SK-N-SH (cell line): Measurements from ENCODE around the gene CCNO. TPM values are rescaled to one million over a fixed set of nuclear protein-coding genes. Genes with fewer than 3 reads are reported as not detected.
A peak's percentile ranks its signal among the peaks of the same experiment; 100 is the strongest.

Experiments used
- CTCF ChIA-PET: fragments of 300-600, 350-600 bp; formaldehyde crosslinking; extraction: SDS; loops from one replicate; lab custom pipeline; 2021; lab: Yijun Ruan, JAX
- POLR2A ChIA-PET: fragments of 350-600 bp; sonication (Branson Sonifier 250); formaldehyde crosslinking; extraction: SDS; loops from one replicate; lab custom pipeline; 2020; ENCODE audit warnings: antibody characterized with exemption, inconsistent platforms; lab: Yijun Ruan, JAX
- DNase-seq: peaks from one replicate; pipeline ENCODE4 v3.0.0; 2012
- H2AFZ ChIP-seq: fragments of 200-600 bp; sonication (generic); 2 replicates; pipeline ENCODE4 v1.8.1; 2016; ENCODE audit warnings: antibody characterized with exemption, mild to moderate bottlenecking, low read depth
- H3F3A ChIP-seq: fragments of 200-600 bp; sonication (generic); replicated peaks from 2 replicates; pipeline ENCODE3; 2016; ENCODE audit warnings: antibody characterized with exemption, mild to moderate bottlenecking; ENCODE audit not compliant: insufficient read depth
- H3K27ac ChIP-seq, 2 experiments: fragments of 200-500 bp in 1 of 2; fragments of 200-600 bp in 1 of 2; sonication (Bioruptor generic) in 1 of 2; sonication (generic), shearing (Covaris generic) in 1 of 2; 2 replicates each; pipeline versions ENCODE4 v1.5.1 to v1.6.1; 2014 to 2016; ENCODE audit warnings: low read depth in 2 of 2, inconsistent platforms in 1 of 2, low read length in 1 of 2, mild to moderate bottlenecking in 1 of 2, mixed read lengths in 1 of 2
- H3K27me3 ChIP-seq: fragments of 200-600 bp; sonication (generic), shearing (Covaris generic); 2 replicates; pipeline ENCODE4 v1.6.1; 2016; ENCODE audit warnings: mixed run types; ENCODE audit not compliant: insufficient read depth
- H3K36me3 ChIP-seq, 2 experiments: fragments of 200-500 bp in 1 of 2; fragments of 200-600 bp in 1 of 2; sonication (Bioruptor generic) in 1 of 2; sonication (generic) in 1 of 2; replicated peaks in 1 of 2; 2 replicates each; pipeline versions ENCODE3 to v1.5.1; 2014 to 2016; ENCODE audit warnings: low read length in 1 of 2, mild to moderate bottlenecking in 1 of 2; ENCODE audit not compliant: insufficient read depth in 2 of 2, control insufficient read depth in 1 of 2
- H3K4me1 ChIP-seq, 2 experiments: fragments of 200-500 bp in 1 of 2; fragments of 200-600 bp in 1 of 2; sonication (Bioruptor generic) in 1 of 2; sonication (generic), shearing (Covaris generic) in 1 of 2; 2 replicates each; pipeline versions ENCODE4 v1.5.1 to v1.6.1; 2014 to 2016; ENCODE audit warnings: low read depth in 1 of 2, low read length in 1 of 2, mixed run types in 1 of 2; ENCODE audit not compliant: insufficient read depth in 2 of 2, control insufficient read depth in 1 of 2
- H3K4me2 ChIP-seq: fragments of 200-600 bp; sonication (generic), shearing (Covaris generic); 2 replicates; pipeline ENCODE4 v1.6.1; 2017; ENCODE audit warnings: mixed run types
- H3K4me3 ChIP-seq, 2 experiments: fragments of 200-500 bp in 1 of 2; fragments of 200-600 bp in 1 of 2; sonication (Bioruptor generic) in 1 of 2; sonication (generic), shearing (Covaris generic) in 1 of 2; 2 replicates each; pipeline versions ENCODE4 v1.5.1 to v1.8.1; 2014 to 2016; ENCODE audit warnings: low read depth in 2 of 2, inconsistent platforms in 1 of 2, low read length in 1 of 2, mild to moderate bottlenecking in 1 of 2, mixed read lengths in 1 of 2, moderate library complexity in 1 of 2
- H3K79me2 ChIP-seq: fragments of 200-600 bp; sonication (generic); 2 replicates; pipeline ENCODE4 v1.8.1; 2017; ENCODE audit warnings: mild to moderate bottlenecking; ENCODE audit not compliant: insufficient read depth
- H3K9ac ChIP-seq: fragments of 200-600 bp; sonication (generic); 2 replicates; pipeline ENCODE4 v1.6.1; 2017; ENCODE audit warnings: mixed run types
- H3K9me2 ChIP-seq: fragments of 200-600 bp; sonication (generic); 2 replicates; pipeline ENCODE4 v1.6.1; 2017; ENCODE audit warnings: mixed run types
- H3K9me3 ChIP-seq: fragments of 200-600 bp; sonication (generic); 2 replicates; pipeline ENCODE4 v1.6.1; 2017; ENCODE audit warnings: mixed run types, mild to moderate bottlenecking, moderate library complexity
- H4K20me1 ChIP-seq: fragments of 200-600 bp; sonication (generic); 2 replicates; pipeline ENCODE4 v1.6.1; 2017; ENCODE audit warnings: mild to moderate bottlenecking, mixed run types; ENCODE audit not compliant: insufficient read depth
- FOXM1 ChIP-seq: IDR thresholded peaks from 2 replicates; pipeline ENCODE4 v1.4.0; 2012; ENCODE audit warnings: low read depth, mild to moderate bottlenecking
- IRF3 ChIP-seq: fragments of 150-350 bp; IDR thresholded peaks from 2 replicates; pipeline ENCODE4 v1.6.1; 2016; ENCODE audit warnings: mild to moderate bottlenecking, low read depth, low read length
- RAD21 ChIP-seq: IDR thresholded peaks from 2 replicates; pipeline ENCODE4 v1.6.1; 2012; ENCODE audit warnings: mild to moderate bottlenecking, low read length
- SMC3 ChIP-seq: IDR thresholded peaks from 2 replicates; pipeline ENCODE4 v1.6.1; 2012; ENCODE audit warnings: low read depth, low read length, improper control_type of control experiment
- WGBS: methylation state at CpG from one replicate; pipeline ENCODE4 v1.1.6; 2017; ENCODE audit warnings: low lambda C conversion rate; 5-methylcytosine and 5-hydroxymethylcytosine counted together
- polyA plus RNA-seq, 3 experiments: library from polyadenylated mRNA; depleted of rRNA; stranded (reverse); fragments of >200 nt; gene quantifications; 2 replicates each; pipeline ENCODE4 v1.2.3, GENCODE V29; 2012
- TF ChIP-seq, protein P1 (sequence below): fragments of 200-600 bp; sonication (generic); IDR thresholded peaks from 2 replicates; pipeline ENCODE4 v1.6.1; 2017; ENCODE audit warnings: antibody characterized with exemption, mild to moderate bottlenecking, moderate library complexity

The CCNO gene
- polyA plus RNA-seq, 1 of the 3 experiments (the other 2 are of a cell fraction), result not detected

GRCh38 chr5:55226934-55227663 is 6.3 kb downstream of the CCNO start, which contains the start of gene MCIDAS:
Gene MCIDAS, minus strand, starts transcription at chr5:55227315. Its CDS starts 177 bp downstream, at chr5:55227138.
- peak within 1 kb of the TSS; percentile 68 for H3K4me2 ChIP-seq
- peaks cover 0 to 13% of the 10 kb centered on the region in 2 experiments; a peak in 1 of 4 replicates for H3K4me1 ChIP-seq
- no peaks in the 10 kb centered on the region for H3K79me2 ChIP-seq
- TF ChIP-seq, protein P1, sequence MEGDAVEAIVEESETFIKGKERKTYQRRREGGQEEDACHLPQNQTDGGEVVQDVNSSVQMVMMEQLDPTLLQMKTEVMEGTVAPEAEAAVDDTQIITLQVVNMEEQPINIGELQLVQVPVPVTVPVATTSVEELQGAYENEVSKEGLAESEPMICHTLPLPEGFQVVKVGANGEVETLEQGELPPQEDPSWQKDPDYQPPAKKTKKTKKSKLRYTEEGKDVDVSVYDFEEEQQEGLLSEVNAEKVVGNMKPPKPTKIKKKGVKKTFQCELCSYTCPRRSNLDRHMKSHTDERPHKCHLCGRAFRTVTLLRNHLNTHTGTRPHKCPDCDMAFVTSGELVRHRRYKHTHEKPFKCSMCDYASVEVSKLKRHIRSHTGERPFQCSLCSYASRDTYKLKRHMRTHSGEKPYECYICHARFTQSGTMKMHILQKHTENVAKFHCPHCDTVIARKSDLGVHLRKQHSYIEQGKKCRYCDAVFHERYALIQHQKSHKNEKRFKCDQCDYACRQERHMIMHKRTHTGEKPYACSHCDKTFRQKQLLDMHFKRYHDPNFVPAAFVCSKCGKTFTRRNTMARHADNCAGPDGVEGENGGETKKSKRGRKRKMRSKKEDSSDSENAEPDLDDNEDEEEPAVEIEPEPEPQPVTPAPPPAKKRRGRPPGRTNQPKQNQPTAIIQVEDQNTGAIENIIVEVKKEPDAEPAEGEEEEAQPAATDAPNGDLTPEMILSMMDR, result 0 out of 2 replicates have a peak, but pooled peaks have one; percentile 6
- no peak for TF ChIP-seq FOXM1
- H3K4me3 ChIP-seq, result peak within 1 kb of the TSS; percentile 31 to 32; a peak in 3 of 4 replicates
- no peaks in the 10 kb centered on the region for H3K36me3 ChIP-seq
- 0 out of 2 replicates have a peak within 1 kb of the TSS, but pooled peaks have one; percentile 35 for H2AFZ ChIP-seq
- no peaks in the 10 kb centered on the region for H4K20me1 ChIP-seq
- DNase-seq, result peak; percentile 77
- POLR2A ChIA-PET, result no interaction called here
- CTCF ChIA-PET, result interaction anchor here (1.2 to 3.2 kb wide), 10 partner anchors 8 to 585 kb away, joined by 3 to 12 read pairs (median 6); partner anchors contain the start of genes CDC20B, DHX29 and MTREX
- no peak within 1 kb of the TSS for H3K9ac ChIP-seq
- no peak within 1 kb of the TSS for H3K27ac ChIP-seq
- 1% methylated on average over 28 of the region's 80 CpGs for WGBS
- peaks cover 100% of the 10 kb centered on the region for H3K27me3 ChIP-seq
- H3K9me2 ChIP-seq, result no peaks in the 10 kb centered on the region
- H3F3A ChIP-seq, result no peaks in the 10 kb centered on the region
- H3K9me3 ChIP-seq, result no peaks in the 10 kb centered on the region

DNA sequence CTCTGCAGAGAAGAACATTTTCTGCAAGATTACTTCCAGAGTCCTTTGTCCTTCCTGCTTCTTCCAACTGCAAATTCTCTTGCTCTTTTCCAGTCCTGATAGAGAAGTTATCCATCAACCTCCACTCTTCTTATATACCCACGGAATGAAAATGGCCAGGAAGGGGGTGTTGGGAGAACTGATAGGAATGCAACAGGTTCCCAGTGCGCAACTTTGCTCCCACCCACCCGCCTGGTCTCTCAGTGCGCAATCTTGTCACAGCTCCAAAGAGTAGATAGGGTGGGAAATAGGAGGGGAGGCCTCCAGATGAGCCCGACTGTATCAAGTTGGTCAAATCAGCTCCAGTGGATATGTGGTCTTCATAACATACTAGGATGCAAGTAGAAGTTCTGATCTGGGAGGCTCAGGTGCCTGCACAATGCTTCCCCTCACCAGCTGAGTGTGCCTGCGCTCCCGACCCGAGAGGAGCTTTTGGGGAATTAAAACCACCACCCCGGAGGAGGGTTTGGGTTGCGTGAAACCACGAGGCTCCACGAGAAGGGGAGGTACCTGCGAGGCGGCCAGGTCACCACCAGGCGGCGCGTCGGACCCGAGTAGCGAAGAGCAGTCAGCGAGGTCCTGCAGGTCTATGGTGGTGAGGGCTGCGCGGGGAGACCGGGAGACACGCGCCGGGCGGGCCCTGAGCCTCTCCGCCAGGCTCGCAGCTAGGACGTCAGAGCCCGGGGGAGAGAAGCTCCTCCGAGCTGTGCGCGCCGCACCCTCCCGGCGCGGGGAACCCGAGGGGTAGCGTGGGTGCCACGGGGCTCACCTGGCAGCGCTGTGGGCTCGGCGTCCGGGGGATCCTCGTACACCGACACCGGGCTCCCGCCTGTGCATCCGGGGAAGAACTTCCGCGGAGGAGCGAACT is 7.1 kb downstream of the CCNO start:
- Histone ChIP-seq H2AFZ (0 out of 2 replicates have a peak overlapping the region, but pooled peaks have one; percentile 35), H3K79me2 (no peaks in the 10 kb centered on the region), H3K9me2 (no peaks in the 10 kb centered on the region), H3K4me1 (peaks cover 0 to 8% of the 10 kb centered on the region in 2 experiments; a peak in 1 of 4 replicates), H3K4me2 (peak overlapping the region; percentile 68; the same call in 1 of the 2 replicates), H3F3A (no peaks in the 10 kb centered on the region), H3K9me3 (no peaks in the 10 kb centered on the region), H3K4me3 (peak overlapping the region; percentile 14 to 32; a peak in 2 of 4 replicates), H4K20me1 (no peaks in the 10 kb centered on the region), H3K27ac (no peak overlapping the region), H3K36me3 (no peaks in the 10 kb centered on the region), H3K9ac (no peak overlapping the region), H3K27me3 (peaks cover 98% of the 10 kb centered on the region)
- TF ChIP-seq RAD21, result peak; percentile 57
- TF ChIP-seq IRF3, result no peak
- TF ChIP-seq, protein P1, result peak; percentile 62
- TF ChIP-seq SMC3, result peak; percentile 43; the same call in 1 of the 2 replicates
- CTCF ChIA-PET, result interaction anchor here (0.7 to 3.2 kb wide), 19 partner anchors 9 to 586 kb away, joined by 3 to 12 read pairs (median 4); partner anchors contain the start of gene CDC20B
- DNase-seq, result peak; percentile 89
- POLR2A ChIA-PET, result no interaction called here
- WGBS, result 16% methylated on average over 7 of the region's 54 CpGs
